ENCODE data around the gene TMEM51. TPM values are rescaled to one million over a fixed set of nuclear protein-coding genes. Genes with fewer than 3 reads are reported as not detected.

TMEM51 gene
- total RNA-seq, 1 experiment from 2014 or later = 47.6 TPM

- no peak for DNase-seq
- intact Hi-C loops (cut with micrococcal nuclease; ENCODE audit: unreplicated experiment) = no loop called here
- H3K9me3 Mint-ChIP-seq (ENCODE audit: low read depth, unreplicated experiment) = no peaks in the 10 kb centered on the region
- no peak overlapping the region for H3K4me3 Mint-ChIP-seq (ENCODE audit: low read depth, unreplicated experiment)
- no peak for TF ChIP-seq CTCF (IDR thresholded peaks at IDR 0.05; ENCODE audit: unreplicated experiment)
- H3K4me1 Mint-ChIP-seq (ENCODE audit: low read depth, unreplicated experiment) = no peaks in the 10 kb centered on the region
- H3K36me3 Mint-ChIP-seq (ENCODE audit: insufficient read depth, unreplicated experiment) = no peaks in the 10 kb centered on the region
- CTCF ChIA-PET = interaction anchor here (0.6 to 0.7 kb wide), 2 partner anchors 138 to 175 kb away, joined by 3 to 5 read pairs; no protein-coding TSS in a partner anchor
- H3K27ac Mint-ChIP-seq (ENCODE audit: unreplicated experiment) = no peak overlapping the region
- no peaks in the 10 kb centered on the region for H3K27me3 Mint-ChIP-seq (ENCODE audit: unreplicated experiment)
- no TSS peak for BruUV-seq (replicated peaks)
These were observed 30.3 kb upstream of the TMEM51 start for GRCh38 chr1:15123270-15123669.

GRCh38 chr1:15123925-15124324, 29.6 kb upstream of the TMEM51 start:
- intact Hi-C loops (cut with micrococcal nuclease; ENCODE audit: unreplicated experiment) = no loop called here
- CTCF ChIA-PET = no interaction called here
- Mint-ChIP-seq H3K27ac (ENCODE audit: unreplicated experiment) (no peak overlapping the region), H3K4me3 (ENCODE audit: low read depth, unreplicated experiment) (no peak overlapping the region), H3K4me1 (ENCODE audit: low read depth, unreplicated experiment) (no peaks in the 10 kb centered on the region), H3K27me3 (ENCODE audit: unreplicated experiment) (no peaks in the 10 kb centered on the region), H3K9me3 (ENCODE audit: low read depth, unreplicated experiment) (no peaks in the 10 kb centered on the region), H3K36me3 (ENCODE audit: insufficient read depth, unreplicated experiment) (no peaks in the 10 kb centered on the region)
- TF ChIP-seq CTCF (IDR thresholded peaks at IDR 0.05; ENCODE audit: unreplicated experiment) = no peak
- BruUV-seq (replicated peaks) = no TSS peak
- no peak for DNase-seq

GRCh38 chr1:15124362-15125100, 29.0 kb upstream of the TMEM51 start:
- BruUV-seq (replicated peaks) = no TSS peak
- Mint-ChIP-seq H3K4me1 (ENCODE audit: low read depth, unreplicated experiment) (no peaks in the 10 kb centered on the region), H3K27me3 (ENCODE audit: unreplicated experiment) (no peaks in the 10 kb centered on the region), H3K4me3 (ENCODE audit: low read depth, unreplicated experiment) (no peak overlapping the region), H3K36me3 (ENCODE audit: insufficient read depth, unreplicated experiment) (no peaks in the 10 kb centered on the region), H3K9me3 (ENCODE audit: low read depth, unreplicated experiment) (no peaks in the 10 kb centered on the region), H3K27ac (ENCODE audit: unreplicated experiment) (no peak overlapping the region)
- intact Hi-C loops (cut with micrococcal nuclease; ENCODE audit: unreplicated experiment) = no loop called here
- no peak for TF ChIP-seq CTCF (IDR thresholded peaks at IDR 0.05; ENCODE audit: unreplicated experiment)
- CTCF ChIA-PET = interaction anchor here (0.6 kb wide), 1 partner anchor 14 kb away, joined by 3 read pairs; no protein-coding TSS in a partner anchor
- no peak for DNase-seq

GRCh38 chr1:15125101-15125745, 28.3 kb upstream of the TMEM51 start:
- Mint-ChIP-seq H3K9me3 (ENCODE audit: low read depth, unreplicated experiment) (peaks cover 3% of the 10 kb centered on the region), H3K36me3 (ENCODE audit: insufficient read depth, unreplicated experiment) (no peaks in the 10 kb centered on the region), H3K27ac (ENCODE audit: unreplicated experiment) (no peak overlapping the region), H3K4me1 (ENCODE audit: low read depth, unreplicated experiment) (no peaks in the 10 kb centered on the region), H3K4me3 (ENCODE audit: low read depth, unreplicated experiment) (no peak overlapping the region), H3K27me3 (ENCODE audit: unreplicated experiment) (no peaks in the 10 kb centered on the region)
- TF ChIP-seq CTCF (IDR thresholded peaks at IDR 0.05; ENCODE audit: unreplicated experiment) = no peak
- no peak for DNase-seq
- intact Hi-C loops (cut with micrococcal nuclease; ENCODE audit: unreplicated experiment) = no loop called here
- no TSS peak for BruUV-seq (replicated peaks)
- CTCF ChIA-PET = interaction anchor here (0.6 kb wide), 1 partner anchor 13 kb away, joined by 3 read pairs; no protein-coding TSS in a partner anchor

All from Calu3 (cell line).